BLaER1 (cell line): ENCODE data around the gene SLC9C1.

Source experiments
- H3K27ac ChIP-seq: shearing (Covaris generic); formaldehyde crosslinking; 2 replicates; pipeline ENCODE4 v1.8.1; 2022
- H3K27me3 ChIP-seq: shearing (Covaris generic); formaldehyde crosslinking; 2 replicates; pipeline ENCODE4 v1.8.1; 2022
- H3K36me3 ChIP-seq: shearing (Covaris generic); formaldehyde crosslinking; 2 replicates; pipeline ENCODE4 v1.8.1; 2022
- H3K4me1 ChIP-seq: shearing (Covaris generic); formaldehyde crosslinking; 2 replicates; pipeline ENCODE4 v1.8.1; 2022
- H3K4me2 ChIP-seq: shearing (Covaris generic); formaldehyde crosslinking; 2 replicates; pipeline ENCODE4 v1.8.1; 2022
- H3K4me3 ChIP-seq: shearing (Covaris generic); formaldehyde crosslinking; 2 replicates; pipeline ENCODE4 v1.8.1; 2022
- H3K9ac ChIP-seq: shearing (Covaris generic); formaldehyde crosslinking; 2 replicates; pipeline ENCODE4 v1.8.1; 2022
- H3K9me3 ChIP-seq: shearing (Covaris generic); formaldehyde crosslinking; 2 replicates; pipeline ENCODE4 v1.8.1; 2022
- H4K20me1 ChIP-seq: shearing (Covaris generic); formaldehyde crosslinking; 2 replicates; pipeline ENCODE4 v1.8.1; 2022
- Cebpa-rat ChIP-seq: shearing (Covaris generic); IDR thresholded peaks from 2 replicates; pipeline ENCODE4 v1.8.1; 2022

SLC9C1 gene

DNA sequence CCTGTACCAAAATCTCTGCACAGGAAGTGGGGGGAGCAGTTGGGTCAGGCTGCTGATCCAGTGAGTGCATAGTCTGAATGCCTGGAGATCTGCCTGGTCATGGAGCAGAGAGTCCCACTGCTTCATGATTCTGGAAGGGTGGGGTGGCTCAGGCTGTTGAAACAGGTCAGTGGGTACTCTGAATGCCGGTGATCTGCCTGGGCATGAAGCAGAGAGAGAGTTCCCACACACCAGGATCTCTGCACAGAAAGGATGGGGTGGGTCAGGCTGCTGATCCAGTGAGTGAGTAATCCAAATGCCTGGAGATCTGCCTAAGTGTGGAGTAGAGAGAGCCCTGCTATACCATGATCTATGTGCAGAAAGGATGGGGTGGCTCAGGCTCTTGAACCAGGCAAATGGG is 144.9 kb downstream of the SLC9C1 start:
- Histone ChIP-seq H3K9ac (no peak overlapping the region), H3K9me3 (peaks cover 49% of the 10 kb centered on the region), H3K27me3 (no peaks in the 10 kb centered on the region), H4K20me1 (no peaks in the 10 kb centered on the region), H3K27ac (no peak overlapping the region), H3K4me2 (no peak overlapping the region), H3K36me3 (no peaks in the 10 kb centered on the region), H3K4me3 (no peak overlapping the region), H3K4me1 (no peaks in the 10 kb centered on the region)
- TF ChIP-seq Cebpa-rat = no peak

DNA sequence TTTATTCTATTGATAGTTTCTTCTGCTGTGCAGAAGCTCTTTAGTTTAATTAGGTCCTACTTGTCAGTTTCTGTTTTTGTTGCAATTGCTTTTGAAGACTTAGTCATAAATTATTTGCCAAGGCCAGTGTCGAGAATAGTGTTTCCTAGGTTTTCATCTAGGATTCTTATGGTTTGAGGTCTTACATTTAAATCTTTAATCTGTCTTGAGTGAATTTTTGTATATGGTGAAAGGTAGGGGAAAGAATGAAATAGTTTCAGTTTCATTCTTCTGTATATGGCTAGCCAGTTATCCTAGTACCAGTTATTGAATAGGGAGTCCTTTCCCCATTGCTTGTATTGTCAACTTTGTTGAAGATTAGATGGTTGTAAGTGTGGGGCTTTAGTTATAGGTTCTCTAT is 150.3 kb downstream of the SLC9C1 start:
- no peaks in the 10 kb centered on the region for H3K4me1 ChIP-seq
- H3K27me3 ChIP-seq = no peaks in the 10 kb centered on the region
- TF ChIP-seq Cebpa-rat = no peak
- H3K4me3 ChIP-seq = no peak overlapping the region
- peaks cover 36% of the 10 kb centered on the region for H3K9me3 ChIP-seq
- no peak overlapping the region for H3K9ac ChIP-seq
- H3K27ac ChIP-seq = no peak overlapping the region
- H3K36me3 ChIP-seq = no peaks in the 10 kb centered on the region
- no peaks in the 10 kb centered on the region for H4K20me1 ChIP-seq
- H3K4me2 ChIP-seq = no peak overlapping the region

DNA sequence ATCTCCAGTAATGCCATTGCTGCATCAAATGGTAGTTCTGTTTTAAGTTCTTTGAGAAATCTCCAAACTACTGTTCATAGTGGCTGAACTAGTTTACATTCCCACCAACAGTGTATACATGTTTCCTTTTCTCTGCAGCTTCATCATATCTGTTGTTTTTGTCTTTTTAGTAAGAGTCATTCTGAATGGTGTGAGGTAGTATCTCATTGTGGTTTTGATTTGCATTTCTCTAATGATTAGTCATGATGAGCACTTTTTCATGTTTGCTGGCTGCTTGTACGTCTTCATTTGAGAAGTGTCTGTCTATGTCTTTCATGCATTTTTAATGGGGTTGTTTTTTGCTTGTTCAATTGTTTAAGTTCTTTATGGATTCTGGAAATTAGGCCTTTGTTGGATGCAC is 150.8 kb downstream of the SLC9C1 start:
- H3K9me3 ChIP-seq = peaks cover 32% of the 10 kb centered on the region
- no peak overlapping the region for H3K4me2 ChIP-seq
- H3K9ac ChIP-seq = no peak overlapping the region
- no peaks in the 10 kb centered on the region for H3K36me3 ChIP-seq
- TF ChIP-seq Cebpa-rat = no peak
- H3K4me1 ChIP-seq = peaks cover 4% of the 10 kb centered on the region
- no peak overlapping the region for H3K4me3 ChIP-seq
- no peak overlapping the region for H3K27ac ChIP-seq
- H4K20me1 ChIP-seq = no peaks in the 10 kb centered on the region
- no peaks in the 10 kb centered on the region for H3K27me3 ChIP-seq

DNA sequence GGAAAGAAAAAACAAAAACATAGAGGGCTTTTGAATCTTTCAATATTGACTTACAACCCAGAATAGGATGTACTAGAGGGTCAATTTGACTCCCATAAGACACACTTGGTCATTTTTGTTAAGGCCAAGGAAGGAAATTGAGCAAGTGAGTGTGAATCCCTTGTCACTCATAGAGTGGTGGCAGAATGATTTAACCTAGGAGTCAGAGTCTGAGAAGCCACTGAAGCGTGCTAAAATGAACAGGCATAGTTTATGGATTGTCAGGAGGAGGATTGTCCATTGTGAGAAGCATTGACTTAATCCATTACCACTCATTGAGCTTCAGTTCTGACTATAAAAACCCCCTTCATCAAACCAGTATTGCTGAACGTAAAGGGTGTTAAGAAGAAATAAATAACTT is 152.7 kb downstream of the SLC9C1 start:
- no peaks in the 10 kb centered on the region for H4K20me1 ChIP-seq
- TF ChIP-seq Cebpa-rat = no peak
- peaks cover 24% of the 10 kb centered on the region for H3K4me1 ChIP-seq
- H3K27me3 ChIP-seq = no peaks in the 10 kb centered on the region
- peaks cover 19% of the 10 kb centered on the region for H3K9me3 ChIP-seq
- no peak overlapping the region for H3K9ac ChIP-seq
- no peaks in the 10 kb centered on the region for H3K36me3 ChIP-seq
- no peak overlapping the region for H3K4me2 ChIP-seq
- H3K27ac ChIP-seq = no peak overlapping the region
- no peak overlapping the region for H3K4me3 ChIP-seq

DNA sequence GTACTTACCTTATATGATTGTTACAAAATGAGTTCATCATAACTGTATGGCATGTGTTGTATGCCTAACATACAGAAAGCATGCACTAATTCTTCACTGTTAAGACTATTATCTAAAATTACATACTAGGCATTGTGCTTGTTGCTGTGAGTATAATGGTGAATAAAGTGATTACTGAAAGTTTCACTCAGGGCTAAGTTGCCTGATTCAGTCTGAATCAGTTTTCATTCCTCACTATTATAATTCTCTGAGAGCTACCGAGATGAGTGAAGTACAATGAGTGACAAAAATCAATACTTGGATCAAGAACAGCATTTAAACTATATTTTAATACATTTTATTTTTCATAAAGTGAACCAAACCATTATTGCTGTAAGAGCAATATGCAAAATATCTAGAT is 153.4 kb downstream of the SLC9C1 start:
- Histone ChIP-seq H3K4me1 (peaks cover 31% of the 10 kb centered on the region), H3K36me3 (no peaks in the 10 kb centered on the region), H3K4me2 (no peak overlapping the region), H3K27me3 (no peaks in the 10 kb centered on the region), H3K9ac (no peak overlapping the region), H3K27ac (no peak overlapping the region), H3K4me3 (no peak overlapping the region), H4K20me1 (no peaks in the 10 kb centered on the region), H3K9me3 (peaks cover 17% of the 10 kb centered on the region)
- no peak for TF ChIP-seq Cebpa-rat

DNA sequence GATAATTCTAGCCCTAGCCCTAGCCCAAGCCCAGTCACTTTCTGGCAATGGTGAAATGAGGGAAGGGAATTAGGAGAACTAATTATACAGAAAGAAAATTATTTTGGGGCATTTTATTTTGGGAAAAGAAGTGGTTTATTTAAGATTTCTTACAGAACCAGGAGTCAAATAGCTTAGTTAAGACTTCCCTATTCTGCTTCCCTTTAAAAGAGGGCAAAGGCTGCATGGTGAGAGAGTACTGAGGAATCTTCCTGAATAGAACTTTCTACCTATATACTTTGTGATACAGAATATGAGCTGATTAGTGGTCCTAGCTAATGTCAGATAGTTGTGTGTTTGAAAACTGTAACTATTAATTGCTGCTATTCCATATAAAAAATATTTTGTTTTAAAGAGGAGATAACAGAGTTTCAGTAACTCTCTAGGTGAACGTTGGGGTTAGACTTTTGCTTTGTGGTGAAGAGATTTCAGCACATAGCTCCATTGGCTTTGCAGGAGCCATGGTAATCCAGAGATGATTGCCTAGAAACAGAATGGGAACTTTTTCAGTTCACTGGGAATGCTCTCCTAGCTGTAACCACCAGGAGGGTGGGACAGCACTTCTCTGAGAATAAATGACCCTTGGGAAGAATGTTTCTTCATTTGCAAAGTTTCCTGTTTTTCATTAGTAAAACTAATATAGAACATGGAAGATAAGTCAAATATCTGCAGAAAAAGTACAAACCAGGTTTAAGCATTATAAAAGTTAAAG is 155.6 kb downstream of the SLC9C1 start:
- no peaks in the 10 kb centered on the region for H4K20me1 ChIP-seq
- H3K36me3 ChIP-seq = no peaks in the 10 kb centered on the region
- no peak overlapping the region for H3K9ac ChIP-seq
- H3K4me2 ChIP-seq = peak overlapping the region; percentile 83
- no peaks in the 10 kb centered on the region for H3K9me3 ChIP-seq
- no peaks in the 10 kb centered on the region for H3K27me3 ChIP-seq
- H3K4me1 ChIP-seq = peaks cover 53% of the 10 kb centered on the region
- H3K4me3 ChIP-seq = no peak overlapping the region
- H3K27ac ChIP-seq = 0 out of 2 replicates have a peak overlapping the region, but pooled peaks have one; percentile 75
- no peak for TF ChIP-seq Cebpa-rat

DNA sequence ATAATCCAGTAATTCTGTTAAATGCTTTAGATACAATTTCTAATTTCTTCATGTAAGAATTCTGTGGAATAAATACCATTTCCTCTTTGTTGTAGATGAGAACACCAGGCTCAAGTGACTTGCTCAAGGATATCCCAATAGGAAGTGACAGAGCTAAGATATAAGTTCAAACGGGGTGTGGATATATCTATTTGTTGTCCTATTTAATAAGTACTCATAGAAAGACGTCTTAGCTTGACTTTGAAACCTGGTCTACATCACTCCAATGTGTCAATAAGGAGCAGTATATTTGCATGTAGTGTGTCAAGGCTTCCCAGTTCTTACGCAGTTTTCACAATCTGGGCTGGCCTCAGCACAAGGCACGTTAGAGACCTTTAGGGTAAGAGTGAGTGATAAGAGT is 156.2 kb downstream of the SLC9C1 start:
- no peaks in the 10 kb centered on the region for H4K20me1 ChIP-seq
- no peak for TF ChIP-seq Cebpa-rat
- no peaks in the 10 kb centered on the region for H3K36me3 ChIP-seq
- H3K27me3 ChIP-seq = no peaks in the 10 kb centered on the region
- H3K4me1 ChIP-seq = peaks cover 59% of the 10 kb centered on the region
- no peak overlapping the region for H3K4me3 ChIP-seq
- H3K9me3 ChIP-seq = no peaks in the 10 kb centered on the region
- H3K9ac ChIP-seq = no peak overlapping the region
- H3K4me2 ChIP-seq = peak overlapping the region; percentile 83
- H3K27ac ChIP-seq = peak overlapping the region; percentile 75; the same call in 1 of the 2 replicates

DNA sequence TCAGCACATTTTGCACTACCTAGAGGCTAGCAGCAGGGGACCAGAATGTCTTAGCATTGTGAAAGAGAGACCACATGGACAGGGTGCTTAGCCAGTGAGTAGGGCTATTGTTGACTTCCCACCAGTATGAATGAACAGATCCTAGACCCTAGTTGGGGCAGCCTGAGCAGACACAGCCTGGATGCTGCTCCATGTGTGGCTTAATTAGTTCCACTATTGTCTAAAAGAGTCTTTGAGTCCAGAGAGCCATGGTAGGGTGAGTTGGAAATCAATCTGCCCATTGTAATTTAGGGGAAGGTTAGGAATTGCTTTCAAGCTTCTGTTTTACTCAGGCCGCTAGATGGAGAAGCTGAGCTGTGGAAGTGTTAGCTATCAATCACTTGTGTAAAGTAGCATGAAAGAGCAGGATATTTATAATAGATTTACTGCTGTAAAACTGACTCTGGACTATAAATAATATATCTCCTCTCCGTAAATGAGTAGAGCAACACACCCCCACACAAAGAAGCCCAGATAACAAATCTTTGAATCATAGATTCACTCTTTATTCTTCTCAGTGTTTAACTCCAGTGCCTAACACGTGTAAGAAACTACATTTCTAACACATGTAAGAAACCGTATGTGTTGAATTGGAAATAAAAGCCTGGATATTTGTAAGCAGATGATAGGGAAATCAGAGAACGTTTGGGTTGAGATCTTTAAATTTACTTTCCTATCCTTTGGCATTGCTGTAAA is 156.9 kb downstream of the SLC9C1 start:
- H3K27ac ChIP-seq = peak overlapping the region; percentile 75

DNA sequence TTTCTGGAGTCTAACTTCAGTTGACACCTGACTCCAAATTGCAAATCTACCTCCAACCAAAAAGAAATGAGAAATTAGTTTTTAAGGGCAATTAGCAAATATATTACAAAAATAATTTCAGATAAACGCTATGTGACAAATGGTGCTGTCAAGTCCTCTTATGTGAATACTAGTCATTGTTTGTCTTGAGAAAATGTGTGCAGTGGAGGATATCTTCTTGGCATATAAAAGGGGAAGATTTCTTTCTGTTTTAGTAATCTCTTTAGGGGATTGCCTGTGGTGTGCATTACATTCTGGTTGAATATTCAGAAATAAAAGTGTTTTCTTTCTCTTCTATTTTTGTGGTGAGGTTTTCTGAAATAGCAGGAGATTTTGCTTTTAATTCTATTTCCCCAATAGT is 158.0 kb downstream of the SLC9C1 start:
- Histone ChIP-seq H4K20me1 (no peaks in the 10 kb centered on the region), H3K36me3 (no peaks in the 10 kb centered on the region), H3K4me2 (peak overlapping the region; percentile 83), H3K4me3 (no peak overlapping the region), H3K9ac (no peak overlapping the region), H3K4me1 (peaks cover 76% of the 10 kb centered on the region), H3K27ac (0 out of 2 replicates have a peak overlapping the region, but pooled peaks have one; percentile 75), H3K9me3 (no peaks in the 10 kb centered on the region), H3K27me3 (no peaks in the 10 kb centered on the region)
- TF ChIP-seq Cebpa-rat = no peak

More for the DNA sequence above, 156.9 kb downstream of the SLC9C1 start:
- no peaks in the 10 kb centered on the region for H3K36me3 ChIP-seq
- no peak overlapping the region for H3K4me3 ChIP-seq
- H4K20me1 ChIP-seq = no peaks in the 10 kb centered on the region
- TF ChIP-seq Cebpa-rat = no peak
- H3K9me3 ChIP-seq = no peaks in the 10 kb centered on the region
- no peaks in the 10 kb centered on the region for H3K27me3 ChIP-seq
- peaks cover 65% of the 10 kb centered on the region for H3K4me1 ChIP-seq
- peak overlapping the region; percentile 83 for H3K4me2 ChIP-seq
- peak overlapping the region; percentile 39; the same call in 1 of the 2 replicates for H3K9ac ChIP-seq
